Ramos (cell line): ENCODE data around the gene PGA3.
"Not testable (repeated sequence)": the region's sequence is repeated elsewhere in the genome, so short reads cannot be mapped to it uniquely, and the experiment has no call there.

Source experiments
- in situ Hi-C: fragments of 300-500 bp; cut with MboI; formaldehyde crosslinking; loops from one replicate; pipeline ENCODE4 v1.14.3; 2022; ENCODE audit warnings: low sequenced_read_pairs; ENCODE audit not compliant: unreplicated experiment

Gene PGA3

GRCh38 chr11:61204502-61205059 lies 1.3 kb downstream of the PGA3 start:
- in situ Hi-C loops, result not testable (repeated sequence)

- in situ Hi-C loops, result not testable (repeated sequence)
Measured at GRCh38 chr11:61207636-61208310, 4.5 kb downstream of the PGA3 start.

GRCh38 chr11:61210629-61211028 lies 7.3 kb downstream of the PGA3 start:
- in situ Hi-C loops, result not testable (repeated sequence)

- in situ Hi-C loops, result not testable (repeated sequence)
Measured at GRCh38 chr11:61211327-61211952, 8.1 kb downstream of the PGA3 start.

GRCh38 chr11:61212202-61212601 lies 8.9 kb downstream of the PGA3 start:
- in situ Hi-C loops, result not testable (repeated sequence)

GRCh38 chr11:61213711-61214324 lies 10.5 kb downstream of the PGA3 start:
- in situ Hi-C loops, result not testable (repeated sequence)

- in situ Hi-C loops, result not testable (repeated sequence)
Measured at GRCh38 chr11:61218306-61218705, 15.0 kb downstream of the PGA3 start.

GRCh38 chr11:61219016-61219415 lies 15.7 kb downstream of the PGA3 start:
- in situ Hi-C loops, result not testable (repeated sequence)

GRCh38 chr11:61222047-61222446 lies 18.7 kb downstream of the PGA3 start, which contains the start of gene PGA4:
Gene PGA4, plus strand, starts transcription at chr11:61222347. Its CDS starts 54 bp downstream, at chr11:61222401.
- in situ Hi-C loops, result not testable (repeated sequence)

GRCh38 chr11:61222692-61223091 lies 19.4 kb downstream of the PGA3 start:
- in situ Hi-C loops, result not testable (repeated sequence)

GRCh38 chr11:61226457-61227137 lies 23.3 kb downstream of the PGA3 start:
- in situ Hi-C loops, result not testable (repeated sequence)

GRCh38 chr11:61229458-61229857 lies 26.1 kb downstream of the PGA3 start:
- in situ Hi-C loops, result not testable (repeated sequence)

- in situ Hi-C loops, result not testable (repeated sequence)
Measured at GRCh38 chr11:61231033-61231432, 27.7 kb downstream of the PGA3 start.

GRCh38 chr11:61231585-61231984 lies 28.3 kb downstream of the PGA3 start:
- in situ Hi-C loops, result not testable (repeated sequence)

- in situ Hi-C loops, result not testable (repeated sequence)
Measured at GRCh38 chr11:61232548-61233145, 29.3 kb downstream of the PGA3 start.

GRCh38 chr11:61237130-61237529 lies 33.8 kb downstream of the PGA3 start:
- in situ Hi-C loops, result not testable (repeated sequence)

GRCh38 chr11:61240288-61240687 lies 37.0 kb downstream of the PGA3 start:
- in situ Hi-C loops, result not testable (repeated sequence)

GRCh38 chr11:61240875-61241274 lies 37.6 kb downstream of the PGA3 start, which contains the start of gene PGA5:
Gene PGA5, plus strand, starts transcription at chr11:61241175. Its CDS starts 52 bp downstream, at chr11:61241227.
- in situ Hi-C loops, result not testable (repeated sequence)

GRCh38 chr11:61241526-61241925 lies 38.2 kb downstream of the PGA3 start:
- in situ Hi-C loops, result not testable (repeated sequence)
